Measurements from ENCODE around the gene TNRC6C. TPM values are rescaled to one million over a fixed set of nuclear protein-coding genes. Genes with fewer than 3 reads are reported as not detected.
"Not testable (repeated sequence)": the region's sequence is repeated elsewhere in the genome, so short reads cannot be mapped to it uniquely, and the experiment has no call there.

Gene TNRC6C
- polyA plus RNA-seq, 2 donors: 1.2 to 3.4 TPM

GRCh38 chr17:78134899-78135385 lies 176.4 kb downstream of the TNRC6C start:
- Histone ChIP-seq H3K4me1 (ENCODE audit: control insufficient read depth in 2 of 2, insufficient read depth in 2 of 2, low read length in 1 of 2) (peaks cover 7 to 15% of the 10 kb centered on the region in 2 donors), H3K4me3 (ENCODE audit: low read depth in 1 of 2, low read length in 2 of 2) (no peak overlapping the region), H3K27me3 (ENCODE audit: control insufficient read depth in 1 of 2, insufficient read depth in 2 of 2, low read length in 2 of 2) (no peaks in the 10 kb centered on the region), H3K36me3 (ENCODE audit: control insufficient read depth in 2 of 2, insufficient read depth in 2 of 2, low read length in 1 of 2) (peaks cover 0 to 3% of the 10 kb centered on the region in 2 donors), H3K27ac (ENCODE audit: low read depth in 2 of 2, low read length in 1 of 2) (no peak overlapping the region), H3K9me3 (ENCODE audit: control insufficient read depth in 2 of 2, insufficient read depth in 1 of 2, low read depth in 1 of 2, low read length in 1 of 2) (no peaks in the 10 kb centered on the region)
- WGBS, 2 donors: 78 to 80% methylated on average over 9 of the region's 9 CpGs

GRCh38 chr17:78135858-78136500 lies 177.5 kb downstream of the TNRC6C start:
- WGBS, 2 donors: 95% methylated on average over 9 of the region's 9 CpGs
- Histone ChIP-seq H3K9me3 (ENCODE audit: control insufficient read depth in 2 of 2, insufficient read depth in 1 of 2, low read depth in 1 of 2, low read length in 1 of 2) (no peaks in the 10 kb centered on the region), H3K4me1 (ENCODE audit: control insufficient read depth in 2 of 2, insufficient read depth in 2 of 2, low read length in 1 of 2) (peaks cover 7 to 20% of the 10 kb centered on the region in 2 donors), H3K27me3 (ENCODE audit: control insufficient read depth in 1 of 2, insufficient read depth in 2 of 2, low read length in 2 of 2) (no peaks in the 10 kb centered on the region), H3K27ac (ENCODE audit: low read depth in 2 of 2, low read length in 1 of 2) (no peak overlapping the region), H3K36me3 (ENCODE audit: control insufficient read depth in 2 of 2, insufficient read depth in 2 of 2, low read length in 1 of 2) (peaks cover 0 to 3% of the 10 kb centered on the region in 2 donors), H3K4me3 (ENCODE audit: low read depth in 1 of 2, low read length in 2 of 2) (no peak overlapping the region)

GRCh38 chr17:78137392-78138203 lies 179.1 kb downstream of the TNRC6C start:
- no peak overlapping the region for H3K4me3 ChIP-seq (ENCODE audit: low read depth in 1 of 2, low read length in 2 of 2)
- H3K4me1 ChIP-seq (ENCODE audit: control insufficient read depth in 2 of 2, insufficient read depth in 2 of 2, low read length in 1 of 2): peaks cover 0 to 20% of the 10 kb centered on the region in 2 donors
- H3K27me3 ChIP-seq (ENCODE audit: control insufficient read depth in 1 of 2, insufficient read depth in 2 of 2, low read length in 2 of 2): no peaks in the 10 kb centered on the region
- H3K9me3 ChIP-seq (ENCODE audit: control insufficient read depth in 2 of 2, insufficient read depth in 1 of 2, low read depth in 1 of 2, low read length in 1 of 2): no peaks in the 10 kb centered on the region
- 57 to 62% methylated on average over 26 of the region's 26 CpGs for WGBS, 2 donors
- H3K36me3 ChIP-seq (ENCODE audit: control insufficient read depth in 2 of 2, insufficient read depth in 2 of 2, low read length in 1 of 2): peaks cover 0 to 3% of the 10 kb centered on the region in 2 donors
- H3K27ac ChIP-seq (ENCODE audit: low read depth in 2 of 2, low read length in 1 of 2): no peak overlapping the region

GRCh38 chr17:78138204-78139060 lies 179.9 kb downstream of the TNRC6C start:
- Histone ChIP-seq H3K27ac (ENCODE audit: low read depth in 2 of 2, low read length in 1 of 2) (peak overlapping the region in 1 of 2 donors; percentile 17), H3K4me1 (ENCODE audit: control insufficient read depth in 2 of 2, insufficient read depth in 2 of 2, low read length in 1 of 2) (peaks cover 0 to 18% of the 10 kb centered on the region in 2 donors), H3K27me3 (ENCODE audit: control insufficient read depth in 1 of 2, insufficient read depth in 2 of 2, low read length in 2 of 2) (no peaks in the 10 kb centered on the region), H3K9me3 (ENCODE audit: control insufficient read depth in 2 of 2, insufficient read depth in 1 of 2, low read depth in 1 of 2, low read length in 1 of 2) (no peaks in the 10 kb centered on the region), H3K4me3 (ENCODE audit: low read depth in 1 of 2, low read length in 2 of 2) (no peak overlapping the region), H3K36me3 (ENCODE audit: control insufficient read depth in 2 of 2, insufficient read depth in 2 of 2, low read length in 1 of 2) (no peaks in the 10 kb centered on the region)
- 79 to 84% methylated on average over 17 of the region's 17 CpGs for WGBS, 2 donors

GRCh38 chr17:78139861-78140168 lies 181.3 kb downstream of the TNRC6C start:
- Histone ChIP-seq H3K4me1 (ENCODE audit: control insufficient read depth in 2 of 2, insufficient read depth in 2 of 2, low read length in 1 of 2) (peaks cover 1 to 21% of the 10 kb centered on the region in 2 donors), H3K27ac (ENCODE audit: low read depth in 2 of 2, low read length in 1 of 2) (peak overlapping the region; percentile 30 to 38)
- 81 to 87% methylated on average over 12 of the region's 12 CpGs for WGBS, 2 donors
- H3K9me3 ChIP-seq (ENCODE audit: control insufficient read depth in 2 of 2, insufficient read depth in 1 of 2, low read depth in 1 of 2, low read length in 1 of 2); H3K36me3 ChIP-seq (ENCODE audit: control insufficient read depth in 2 of 2, insufficient read depth in 2 of 2, low read length in 1 of 2); H3K4me3 ChIP-seq (ENCODE audit: low read depth in 1 of 2, low read length in 2 of 2); H3K27me3 ChIP-seq (ENCODE audit: control insufficient read depth in 1 of 2, insufficient read depth in 2 of 2, low read length in 2 of 2): not testable (repeated sequence)

- H3K4me3 ChIP-seq (ENCODE audit: low read depth in 1 of 2, low read length in 2 of 2): no peak overlapping the region
- peak overlapping the region; percentile 49 to 60 for H3K27ac ChIP-seq (ENCODE audit: low read depth in 2 of 2, low read length in 1 of 2)
- no peaks in the 10 kb centered on the region for H3K36me3 ChIP-seq (ENCODE audit: control insufficient read depth in 2 of 2, insufficient read depth in 2 of 2, low read length in 1 of 2)
- H3K27me3 ChIP-seq (ENCODE audit: control insufficient read depth in 1 of 2, insufficient read depth in 2 of 2, low read length in 2 of 2): no peaks in the 10 kb centered on the region
- no peaks in the 10 kb centered on the region for H3K9me3 ChIP-seq (ENCODE audit: control insufficient read depth in 2 of 2, insufficient read depth in 1 of 2, low read depth in 1 of 2, low read length in 1 of 2)
- 26 to 27% methylated on average over 42 to 58 of the region's 58 CpGs for WGBS, 2 donors
- H3K4me1 ChIP-seq (ENCODE audit: control insufficient read depth in 2 of 2, insufficient read depth in 2 of 2, low read length in 1 of 2): peaks cover 5 to 27% of the 10 kb centered on the region in 2 donors
These were observed 181.9 kb downstream of the TNRC6C start for GRCh38 chr17:78140169-78141051.

- H3K4me3 ChIP-seq (ENCODE audit: low read depth in 1 of 2, low read length in 2 of 2): no peak overlapping the region
- peak overlapping the region; percentile 81 to 92 for H3K27ac ChIP-seq (ENCODE audit: low read depth in 2 of 2, low read length in 1 of 2)
- H3K27me3 ChIP-seq (ENCODE audit: control insufficient read depth in 1 of 2, insufficient read depth in 2 of 2, low read length in 2 of 2): no peaks in the 10 kb centered on the region
- WGBS, 2 donors: 55 to 66% methylated on average over 20 of the region's 20 CpGs
- peaks cover 5 to 28% of the 10 kb centered on the region in 2 donors for H3K4me1 ChIP-seq (ENCODE audit: control insufficient read depth in 2 of 2, insufficient read depth in 2 of 2, low read length in 1 of 2)
- H3K9me3 ChIP-seq (ENCODE audit: control insufficient read depth in 2 of 2, insufficient read depth in 1 of 2, low read depth in 1 of 2, low read length in 1 of 2): no peaks in the 10 kb centered on the region
- H3K36me3 ChIP-seq (ENCODE audit: control insufficient read depth in 2 of 2, insufficient read depth in 2 of 2, low read length in 1 of 2): no peaks in the 10 kb centered on the region
These were observed 183.1 kb downstream of the TNRC6C start for GRCh38 chr17:78141437-78142118.

- no peaks in the 10 kb centered on the region for H3K9me3 ChIP-seq (ENCODE audit: control insufficient read depth in 2 of 2, insufficient read depth in 1 of 2, low read depth in 1 of 2, low read length in 1 of 2)
- peak overlapping the region; percentile 81 to 92 for H3K27ac ChIP-seq (ENCODE audit: low read depth in 2 of 2, low read length in 1 of 2)
- no peaks in the 10 kb centered on the region for H3K36me3 ChIP-seq (ENCODE audit: control insufficient read depth in 2 of 2, insufficient read depth in 2 of 2, low read length in 1 of 2)
- 51 to 52% methylated on average over 16 of the region's 16 CpGs for WGBS, 2 donors
- H3K4me3 ChIP-seq (ENCODE audit: low read depth in 1 of 2, low read length in 2 of 2): no peak overlapping the region
- H3K27me3 ChIP-seq (ENCODE audit: control insufficient read depth in 1 of 2, insufficient read depth in 2 of 2, low read length in 2 of 2): no peaks in the 10 kb centered on the region
- peaks cover 5 to 28% of the 10 kb centered on the region in 2 donors for H3K4me1 ChIP-seq (ENCODE audit: control insufficient read depth in 2 of 2, insufficient read depth in 2 of 2, low read length in 1 of 2)
These were observed 183.8 kb downstream of the TNRC6C start for GRCh38 chr17:78142119-78142861.

Data from esophagus (tissue), 2 donors.